PC-3 (cell line): Measurements from ENCODE around the gene IGFLR1. TPM values are rescaled to one million over a fixed set of nuclear protein-coding genes. Genes with fewer than 3 reads are reported as not detected.

Source experiments
- ATAC-seq: fragments of 200-7000 bp; cut with Tn5 transposase; 2 replicates; pipeline ENCODE4 v1.9.1; 2020; ENCODE audit warnings: mild to moderate bottlenecking, moderate library complexity
- BruUV-seq: library from RNA; stranded (reverse); fragments of 400-500 nt; replicated peaks from 2 replicates; lab custom pipeline; 2021; lab: Mats Ljungman, UMichigan
- CTCF ChIA-PET: fragments of 300-600 bp; sonication (Branson Sonifier 250); formaldehyde crosslinking; loops from one replicate; lab custom pipeline; 2022; ENCODE audit warnings: antibody characterized with exemption; lab: Charles Lee
- POLR2A ChIA-PET: fragments of 300-600 bp; sonication (Branson Sonifier 250); formaldehyde crosslinking; loops from one replicate; lab custom pipeline; 2022; ENCODE audit warnings: antibody characterized with exemption; ENCODE audit not compliant: unreplicated experiment; lab: Charles Lee
- DNase-seq: peaks from one replicate; pipeline ENCODE4 v3.0.0-alpha.2; 2015
- H2AFZ ChIP-seq: fragments of 300-600 bp; sonication (generic); 2 replicates; pipeline ENCODE4 v1.6.0; 2016; ENCODE audit warnings: antibody characterized with exemption, low read length
- H3F3A ChIP-seq: fragments of 300-600 bp; sonication (generic); one replicate; pipeline ENCODE4 v1.6.0; 2017; ENCODE audit warnings: antibody characterized with exemption, low read length, control low read depth, mild to moderate bottlenecking; ENCODE audit not compliant: unreplicated experiment
- H3K27ac ChIP-seq: fragments of 300-600 bp; sonication (generic); 2 replicates; pipeline ENCODE4 v1.5.1; 2016; ENCODE audit warnings: mild to moderate bottlenecking, low read length
- H3K27me3 ChIP-seq: fragments of 300-600 bp; sonication (generic); 2 replicates; pipeline ENCODE4 v1.6.1; 2016; ENCODE audit warnings: low read length, mixed read lengths
- H3K36me3 ChIP-seq: fragments of 300-600 bp; sonication (generic); 2 replicates; pipeline ENCODE4 v1.6.1; 2016; ENCODE audit warnings: low read depth, mixed run types, low read length, mixed read lengths
- H3K4me1 ChIP-seq: fragments of 300-600 bp; sonication (generic); 2 replicates; pipeline ENCODE4 v1.5.1; 2016; ENCODE audit warnings: low read length; ENCODE audit not compliant: insufficient read depth
- H3K4me2 ChIP-seq: fragments of 300-600 bp; sonication (generic); 2 replicates; pipeline ENCODE4 v1.6.0; 2016; ENCODE audit warnings: low read length
- H3K4me3 ChIP-seq: fragments of 300-600 bp; sonication (generic); 2 replicates; pipeline ENCODE4 v1.5.1; 2016; ENCODE audit warnings: mild to moderate bottlenecking, low read length, mixed read lengths
- H3K79me2 ChIP-seq: fragments of 300-600 bp; sonication (generic); 2 replicates; pipeline ENCODE4 v1.6.1; 2017; ENCODE audit warnings: low read length, mixed read lengths
- H3K9ac ChIP-seq: fragments of 300-600 bp; sonication (generic); 2 replicates; pipeline ENCODE4 v1.6.0; 2016; ENCODE audit warnings: mild to moderate bottlenecking, low read length
- H3K9me2 ChIP-seq: fragments of 300-600 bp; sonication (generic); replicated peaks from 2 replicates; pipeline ENCODE4 v1.6.1; 2016; ENCODE audit warnings: mixed run types, low read length, mixed read lengths
- H3K9me3 ChIP-seq: fragments of 300-600 bp; sonication (generic); 2 replicates; pipeline ENCODE4 v1.6.1; 2016; ENCODE audit warnings: low read length, mixed read lengths
- H4K20me1 ChIP-seq: fragments of 300-600 bp; sonication (generic); 2 replicates; pipeline ENCODE4 v1.6.1; 2016; ENCODE audit warnings: low read length, mixed read lengths
- CTCF ChIP-seq: fragments of 300-600 bp; sonication (generic); conservative IDR thresholded peaks from 2 replicates; pipeline ENCODE4 v1.5.1; 2017; ENCODE audit warnings: antibody characterized with exemption, low read depth, mild to moderate bottlenecking, low read length
- EZH2 ChIP-seq: fragments of 300-600 bp; sonication (generic); IDR thresholded peaks from one replicate; pipeline ENCODE4 v1.6.1; 2017; ENCODE audit warnings: antibody characterized with exemption, mild to moderate bottlenecking, low read length; ENCODE audit not compliant: unreplicated experiment
- EZH2phosphoT487 ChIP-seq: fragments of 300-600 bp; sonication (generic); IDR thresholded peaks from 2 replicates; pipeline ENCODE4 v1.6.1; 2018; ENCODE audit warnings: mild to moderate bottlenecking, antibody characterized with exemption, low read length, borderline replicate concordance
- intact Hi-C: fragments of 100-400 bp; cut with micrococcal nuclease; formaldehyde crosslinking; loops from 2 replicates; pipeline ENCODE4 v1.9.0; 2023
- total RNA-seq: library from RNA; depleted of rRNA; stranded (reverse); fragments of >200 nt; gene quantifications from 2 replicates; pipeline ENCODE4 v1.2.3, GENCODE V29; 2014

Gene IGFLR1
- total RNA-seq, 1 experiment from 2014 or later = 9.3 TPM

- Histone ChIP-seq H3F3A (no peaks in the 10 kb centered on the region), H3K27ac (no peak overlapping the region), H3K9ac (no peak overlapping the region), H3K9me2 (no peaks in the 10 kb centered on the region), H3K9me3 (no peaks in the 10 kb centered on the region), H3K27me3 (no peaks in the 10 kb centered on the region), H3K4me2 (no peak overlapping the region), H2AFZ (no peak overlapping the region), H3K79me2 (no peaks in the 10 kb centered on the region), H3K36me3 (no peaks in the 10 kb centered on the region), H4K20me1 (no peaks in the 10 kb centered on the region), H3K4me1 (no peaks in the 10 kb centered on the region), H3K4me3 (no peak overlapping the region)
- intact Hi-C loops = no loop called here
- ATAC-seq (no peak), DNase-seq (no peak)
- BruUV-seq = no TSS peak
- TF ChIP-seq EZH2 = no peak
- no peak for TF ChIP-seq CTCF
- no peak for TF ChIP-seq EZH2phosphoT487
- POLR2A ChIA-PET = no interaction called here
- CTCF ChIA-PET = no interaction called here
These were observed 44.3 kb upstream of the IGFLR1 start for GRCh38 chr19:35786299-35787160.

- H3K4me2 ChIP-seq = no peak overlapping the region
- no peaks in the 10 kb centered on the region for H4K20me1 ChIP-seq
- H3K79me2 ChIP-seq = no peaks in the 10 kb centered on the region
- intact Hi-C loops = no loop called here
- H3K9ac ChIP-seq = no peak overlapping the region
- no peaks in the 10 kb centered on the region for H3K27me3 ChIP-seq
- TF ChIP-seq EZH2 = no peak
- TF ChIP-seq EZH2phosphoT487 = no peak
- TF ChIP-seq CTCF = no peak
- H3K9me2 ChIP-seq = no peaks in the 10 kb centered on the region
- no peak overlapping the region for H3K27ac ChIP-seq
- ChIA-PET CTCF (no interaction called here), POLR2A (no interaction called here)
- no peaks in the 10 kb centered on the region for H3K9me3 ChIP-seq
- no peak for ATAC-seq
- H3K4me1 ChIP-seq = no peaks in the 10 kb centered on the region
- no peaks in the 10 kb centered on the region for H3F3A ChIP-seq
- no peaks in the 10 kb centered on the region for H3K36me3 ChIP-seq
- no peak overlapping the region for H3K4me3 ChIP-seq
- H2AFZ ChIP-seq = no peak overlapping the region
- DNase-seq = no peak
- no TSS peak for BruUV-seq
These were observed 43.0 kb upstream of the IGFLR1 start for GRCh38 chr19:35785339-35785627.
